ENCODE data around the gene ITPKC. TPM values are rescaled to one million over a fixed set of nuclear protein-coding genes. Genes with fewer than 3 reads are reported as not detected.
A peak's percentile ranks its signal among the peaks of the same experiment; 100 is the strongest.
"Not testable (repeated sequence)": the region's sequence is repeated elsewhere in the genome, so short reads cannot be mapped to it uniquely, and the experiment has no call there.

Gene ITPKC
- total and polyA plus RNA-seq, 9 of the 15 experiments (the other 6 are each of a cell fraction or from before 2014, with no cell fraction given) = 0.08 to 9.3 (median 5.8) TPM

DNA sequence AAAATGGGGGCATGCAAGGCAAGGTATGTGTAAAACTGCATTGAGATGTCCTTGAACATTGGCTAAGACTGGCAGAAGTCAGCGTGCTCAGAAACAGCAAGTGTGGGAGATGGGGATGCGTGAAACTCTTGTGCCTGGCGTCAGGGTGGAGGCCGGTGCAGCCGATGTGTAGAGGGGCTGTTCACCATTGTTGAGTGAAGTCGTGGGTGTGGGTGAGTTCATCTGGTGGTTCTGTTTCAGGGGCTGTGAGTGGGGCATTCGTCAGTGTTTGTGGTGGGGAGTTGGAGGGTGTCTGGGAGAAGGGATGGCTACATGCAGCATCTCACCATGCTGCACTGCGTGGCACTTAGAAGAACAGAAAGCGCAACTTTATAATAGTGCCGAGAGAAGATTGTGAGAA is 47.1 kb downstream of the ITPKC start:
- intact Hi-C loops (cut with micrococcal nuclease) (no loop called here), in situ Hi-C loops (cut with MboI) (no loop called here)
- no peak for ATAC-seq
- Histone ChIP-seq H3K79me2 (ENCODE audit: control insufficient read depth, insufficient read depth, low read length) (peaks cover 20% of the 10 kb centered on the region; the same call in 1 of the 3 replicates), H3K36me3 (ENCODE audit: control insufficient read depth, insufficient read depth, low read length) (peaks cover 77% of the 10 kb centered on the region), H2AFZ (ENCODE audit: low read depth, low read length) (no peak overlapping the region), H3K27me3 (ENCODE audit: control insufficient read depth in 2 of 2, insufficient read depth in 2 of 2, low read length in 2 of 2) (no peaks in the 10 kb centered on the region), H3K4me1 (replicated peaks in 1 of 2; ENCODE audit: control insufficient read depth in 2 of 2, insufficient read depth in 2 of 2, low read length in 2 of 2) (peaks cover 0 to 4% of the 10 kb centered on the region in 2 experiments; a peak in 1 of 5 replicates), H3K27ac (ENCODE audit: extremely low read depth, low read depth, low read length) (no peak overlapping the region), H3K9ac (ENCODE audit: insufficient read depth in 1 of 2, low read depth in 2 of 2, low read length in 2 of 2) (no peak overlapping the region; a peak in 1 of 4 replicates), H3K4me2 (ENCODE audit: insufficient read depth, low read length) (no peak overlapping the region), H3K9me1 (ENCODE audit: control insufficient read depth, insufficient read depth, low read length) (no peaks in the 10 kb centered on the region), H4K20me1 (replicated peaks; ENCODE audit: control insufficient read depth, insufficient read depth, low read length) (no peaks in the 10 kb centered on the region), H3K9me3 (replicated peaks; ENCODE audit: control insufficient read depth, insufficient read depth, low read depth, low read length) (no peaks in the 10 kb centered on the region), H3K4me3 (no peak overlapping the region)
- 88% methylated on average over 10 of the region's 10 CpGs for WGBS (ENCODE audit: insufficient coverage, low coverage, missing lambda C conversion rate)
- CTCF ChIA-PET (ENCODE audit: low intra/inter-chr PET ratio) = no interaction called here
- TF ChIP-seq POLR2G (IDR thresholded peaks at IDR 0.05; ENCODE audit: low read depth, low read length) (0 out of 2 replicates have a peak, but pooled peaks have one; percentile 0), SUPT5H (IDR thresholded peaks at IDR 0.05) (0 out of 2 replicates have a peak, but pooled peaks have one; percentile 24), NONO (IDR thresholded peaks at IDR 0.05; ENCODE audit: low read depth in 2 of 2, low read length in 1 of 2) (no peak)
- POLR2A ChIA-PET = interaction anchor here (0.7 kb wide), 1 partner anchor 14 kb away, joined by 3 read pairs; the partner anchor contains the start of gene ACTMAP
- no peak for DNase-seq (ENCODE audit: extremely low read depth in 1 of 4, low spot score in 3 of 4)
- no peak for FAIRE-seq
- BruUV-seq (replicated peaks) = no TSS peak

- H3K9me3 ChIP-seq (replicated peaks; ENCODE audit: control insufficient read depth, insufficient read depth, low read depth, low read length); H3K27me3 ChIP-seq (ENCODE audit: control insufficient read depth in 2 of 2, insufficient read depth in 2 of 2, low read length in 2 of 2); H3K4me2 ChIP-seq (ENCODE audit: insufficient read depth, low read length); H3K79me2 ChIP-seq (ENCODE audit: control insufficient read depth, insufficient read depth, low read length); ATAC-seq; H4K20me1 ChIP-seq (replicated peaks; ENCODE audit: control insufficient read depth, insufficient read depth, low read length); FAIRE-seq; DNase-seq (ENCODE audit: extremely low read depth in 1 of 4, low spot score in 3 of 4); BruUV-seq (replicated peaks); H3K27ac ChIP-seq (ENCODE audit: extremely low read depth, low read depth, low read length); in situ Hi-C loops (cut with MboI); H3K4me3 ChIP-seq; CTCF ChIA-PET (ENCODE audit: low intra/inter-chr PET ratio); H3K9ac ChIP-seq (ENCODE audit: insufficient read depth in 1 of 2, low read depth in 2 of 2, low read length in 2 of 2); H3K9me1 ChIP-seq (ENCODE audit: control insufficient read depth, insufficient read depth, low read length); intact Hi-C loops (cut with micrococcal nuclease); H3K4me1 ChIP-seq (replicated peaks in 1 of 2; ENCODE audit: control insufficient read depth in 2 of 2, insufficient read depth in 2 of 2, low read length in 2 of 2); H2AFZ ChIP-seq (ENCODE audit: low read depth, low read length): not testable (repeated sequence)
- POLR2A ChIA-PET = interaction anchor here (0.6 to 2.0 kb wide), 5 partner anchors 8 to 232 kb away, joined by 3 to 7 read pairs (median 4); no protein-coding TSS in a partner anchor
- WGBS (ENCODE audit: insufficient coverage, low coverage, missing lambda C conversion rate) = 95% methylated on average over 7 of the region's 13 CpGs
- peaks cover 52% of the 10 kb centered on the region for H3K36me3 ChIP-seq (ENCODE audit: control insufficient read depth, insufficient read depth, low read length)
- TF ChIP-seq SUPT5H (IDR thresholded peaks at IDR 0.05) (0 out of 2 replicates have a peak, but pooled peaks have one; percentile 49), POLR2G (IDR thresholded peaks at IDR 0.05; ENCODE audit: low read depth, low read length) (peak; percentile 34; the same call in 1 of the 2 replicates), POLR2A (conservative IDR thresholded peaks at IDR 0.05) (peak; percentile 62), POLR2AphosphoS5 (IDR thresholded peaks at IDR 0.05; ENCODE audit: control insufficient read depth, insufficient read depth, low read depth, low read length) (0 out of 2 replicates have a peak, but pooled peaks have one; percentile 15)
Observed at GRCh38 chr19:40766385-40766784, 49.5 kb downstream of the ITPKC start.
